ENCODE measurements around the gene FANCI.

DNA sequence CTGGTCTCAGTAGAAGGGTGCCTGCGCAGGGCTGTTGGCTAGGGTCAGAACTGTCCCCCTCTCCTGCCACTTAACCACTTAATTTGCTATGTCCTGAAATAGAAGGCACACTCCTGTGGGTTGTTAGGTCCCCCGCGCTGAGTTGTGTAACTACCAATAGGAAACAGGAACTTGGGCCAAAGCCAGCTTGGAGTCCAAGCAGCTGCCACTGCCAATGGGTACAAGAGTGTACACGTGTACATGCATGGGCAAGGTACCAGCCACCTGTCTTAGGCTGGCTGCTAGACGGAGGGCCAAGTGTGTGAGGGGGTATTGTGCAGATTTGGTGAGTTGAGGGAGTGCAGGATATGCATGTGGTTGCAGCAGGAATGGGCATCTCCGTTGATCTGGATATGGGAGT, 120.6 kb downstream of the FANCI start:
- TF ChIP-seq, protein P1, sequence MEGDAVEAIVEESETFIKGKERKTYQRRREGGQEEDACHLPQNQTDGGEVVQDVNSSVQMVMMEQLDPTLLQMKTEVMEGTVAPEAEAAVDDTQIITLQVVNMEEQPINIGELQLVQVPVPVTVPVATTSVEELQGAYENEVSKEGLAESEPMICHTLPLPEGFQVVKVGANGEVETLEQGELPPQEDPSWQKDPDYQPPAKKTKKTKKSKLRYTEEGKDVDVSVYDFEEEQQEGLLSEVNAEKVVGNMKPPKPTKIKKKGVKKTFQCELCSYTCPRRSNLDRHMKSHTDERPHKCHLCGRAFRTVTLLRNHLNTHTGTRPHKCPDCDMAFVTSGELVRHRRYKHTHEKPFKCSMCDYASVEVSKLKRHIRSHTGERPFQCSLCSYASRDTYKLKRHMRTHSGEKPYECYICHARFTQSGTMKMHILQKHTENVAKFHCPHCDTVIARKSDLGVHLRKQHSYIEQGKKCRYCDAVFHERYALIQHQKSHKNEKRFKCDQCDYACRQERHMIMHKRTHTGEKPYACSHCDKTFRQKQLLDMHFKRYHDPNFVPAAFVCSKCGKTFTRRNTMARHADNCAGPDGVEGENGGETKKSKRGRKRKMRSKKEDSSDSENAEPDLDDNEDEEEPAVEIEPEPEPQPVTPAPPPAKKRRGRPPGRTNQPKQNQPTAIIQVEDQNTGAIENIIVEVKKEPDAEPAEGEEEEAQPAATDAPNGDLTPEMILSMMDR (IDR thresholded peaks at IDR 0.05), result no peak
- no peak for TF ChIP-seq EZH2 (IDR thresholded peaks at IDR 0.05)

Data from neural progenitor cell (in vitro differentiated cells).